Thoracic aorta (tissue), 2 donors: ENCODE results near the gene NDUFS1. TPM values are rescaled to one million over a fixed set of nuclear protein-coding genes. Genes with fewer than 3 reads are reported as not detected.

Experiments
- ATAC-seq: fragments of 150-250 bp; one replicate; pipeline ENCODE4 v1.8.0; 2017; ENCODE audit warnings: low read depth; ENCODE audit not compliant: insufficient number of reproducible peaks, low FRiP score
- DNase-seq: peaks from one replicate; pipeline ENCODE4 v3.0.0-alpha.2; 2020; ENCODE audit warnings: low spot score
- H3K27ac ChIP-seq, 2 donors: fragments of 200-600 bp; sonication (generic); 1 replicate in 1 of 2; 2 replicates in 1 of 2; pipeline ENCODE4 v1.5.1; 2016; ENCODE audit warnings: mild to moderate bottlenecking in 2 of 2, moderate library complexity in 2 of 2
- H3K27me3 ChIP-seq: fragments of 200-600 bp; sonication (generic); replicated peaks from 2 replicates; pipeline ENCODE4 v1.6.0; 2016; ENCODE audit warnings: mild to moderate bottlenecking; ENCODE audit not compliant: insufficient read depth
- H3K36me3 ChIP-seq: fragments of 200-600 bp; sonication (generic); one replicate; pipeline ENCODE4 v1.5.1; 2016
- H3K4me1 ChIP-seq, 2 donors: fragments of 200-600 bp; sonication (generic); 1 replicate in 1 of 2; 2 replicates in 1 of 2; pipeline versions ENCODE4 v1.5.1 to v1.6.0; 2016; ENCODE audit warnings: low read depth in 2 of 2, mild to moderate bottlenecking in 1 of 2; ENCODE audit not compliant: control insufficient read depth in 1 of 2
- H3K4me3 ChIP-seq: fragments of 200-600 bp; sonication (generic); 2 replicates; pipeline ENCODE4 v1.5.1; 2016; ENCODE audit warnings: mild to moderate bottlenecking
- H3K9me3 ChIP-seq: fragments of 200-600 bp; sonication (generic); 2 replicates; pipeline ENCODE4 v1.5.1; 2016
- CTCF ChIP-seq: fragments of 200-600 bp; sonication (generic); IDR thresholded peaks from one replicate; pipeline ENCODE4 v1.5.1; 2019; ENCODE audit warnings: antibody characterized with exemption
- total RNA-seq, 2 donors: library from RNA; depleted of rRNA; stranded (reverse); fragments of >200 nt; gene quantifications; one replicate each; pipeline versions ENCODE4 v1.1.0 to v1.2.3, GENCODE V29; 2016

Gene NDUFS1
- total RNA-seq, 2 donors from 2014 or later: 63.0 to 115 TPM

GRCh38 chr2:206150631-206151030 is 8.6 kb downstream of the NDUFS1 start:
- H3K4me1 ChIP-seq: no peaks in the 10 kb centered on the region
- no peaks in the 10 kb centered on the region for H3K27me3 ChIP-seq
- H3K4me3 ChIP-seq: no peak overlapping the region
- H3K9me3 ChIP-seq: no peaks in the 10 kb centered on the region
- peaks cover 30% of the 10 kb centered on the region for H3K36me3 ChIP-seq
- DNase-seq (no peak), ATAC-seq (no peak)
- TF ChIP-seq CTCF: no peak
- no peak overlapping the region for H3K27ac ChIP-seq

- no peak for TF ChIP-seq CTCF
- no peak overlapping the region for H3K27ac ChIP-seq
- H3K27me3 ChIP-seq: no peaks in the 10 kb centered on the region
- peaks cover 34% of the 10 kb centered on the region for H3K36me3 ChIP-seq
- H3K9me3 ChIP-seq: no peaks in the 10 kb centered on the region
- no peak for ATAC-seq
- DNase-seq: no peak
- no peaks in the 10 kb centered on the region for H3K4me1 ChIP-seq
- H3K4me3 ChIP-seq: no peak overlapping the region
Observed at GRCh38 chr2:206150168-206150567, 9.1 kb downstream of the NDUFS1 start.

- Histone ChIP-seq H3K36me3 (peaks cover 36% of the 10 kb centered on the region), H3K27me3 (no peaks in the 10 kb centered on the region), H3K4me3 (no peak overlapping the region), H3K4me1 (no peaks in the 10 kb centered on the region), H3K9me3 (no peaks in the 10 kb centered on the region), H3K27ac (no peak overlapping the region)
- DNase-seq (no peak), ATAC-seq (no peak)
- no peak for TF ChIP-seq CTCF
Observed at GRCh38 chr2:206149330-206149729, 9.9 kb downstream of the NDUFS1 start.

GRCh38 chr2:206145665-206146064 is 13.6 kb downstream of the NDUFS1 start:
- Histone ChIP-seq H3K4me3 (no peak overlapping the region), H3K36me3 (peaks cover 54% of the 10 kb centered on the region), H3K27me3 (no peaks in the 10 kb centered on the region), H3K9me3 (no peaks in the 10 kb centered on the region), H3K27ac (no peak overlapping the region), H3K4me1 (no peaks in the 10 kb centered on the region)
- ATAC-seq (no peak), DNase-seq (no peak)
- TF ChIP-seq CTCF: no peak

GRCh38 chr2:206144383-206144782 is 14.9 kb downstream of the NDUFS1 start:
- H3K4me1 ChIP-seq: no peaks in the 10 kb centered on the region
- H3K4me3 ChIP-seq: no peak overlapping the region
- no peak overlapping the region for H3K27ac ChIP-seq
- H3K9me3 ChIP-seq: no peaks in the 10 kb centered on the region
- no peaks in the 10 kb centered on the region for H3K27me3 ChIP-seq
- peaks cover 57% of the 10 kb centered on the region for H3K36me3 ChIP-seq
- TF ChIP-seq CTCF: no peak
- no peak for ATAC-seq
- DNase-seq: no peak
